Measurements from ENCODE around the gene FLAD1.

The FLAD1 gene

DNA sequence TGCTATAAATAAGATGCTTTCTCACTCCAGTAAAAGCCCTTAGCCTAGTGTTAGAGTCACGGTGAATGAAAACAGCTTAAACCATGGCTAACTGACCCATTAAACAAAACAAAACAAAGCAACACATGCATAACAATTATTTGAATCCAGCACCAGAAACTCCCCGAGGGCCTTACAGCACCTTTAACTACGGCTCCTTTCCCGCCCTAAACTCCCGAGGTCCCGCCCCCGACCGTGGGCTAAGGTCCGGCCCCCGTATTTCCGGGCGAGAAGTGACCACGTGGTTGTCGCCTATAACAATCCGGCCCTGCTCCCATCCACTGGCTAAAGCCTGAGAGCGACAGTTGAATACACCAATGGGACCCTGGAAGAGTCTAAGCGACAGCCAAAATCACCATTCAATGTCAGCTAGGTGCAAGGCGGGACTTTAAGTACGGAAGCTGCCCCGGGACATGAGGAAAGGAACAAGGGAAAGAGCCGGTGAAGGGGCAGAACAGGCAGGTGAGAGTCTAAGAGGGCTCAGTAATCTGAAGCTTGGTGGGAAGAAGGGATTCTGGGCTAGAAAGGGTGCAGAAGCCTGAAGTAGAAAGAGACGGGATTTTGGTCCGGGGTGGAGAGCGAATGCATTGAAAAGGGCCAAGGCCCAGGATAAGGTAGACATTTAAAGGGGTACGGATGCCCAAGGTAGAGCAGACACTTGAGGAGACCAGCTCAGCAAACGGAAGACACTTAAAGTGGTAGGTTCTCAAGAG is at the start of gene FLAD1:
Gene FLAD1, plus strand, starts transcription at position 448 of the 752 bp plus-strand sequence. CDS start 351 bp downstream, outside the sequence.
- peak; percentile 83 to 89 (median 85) for DNase-seq

DNA sequence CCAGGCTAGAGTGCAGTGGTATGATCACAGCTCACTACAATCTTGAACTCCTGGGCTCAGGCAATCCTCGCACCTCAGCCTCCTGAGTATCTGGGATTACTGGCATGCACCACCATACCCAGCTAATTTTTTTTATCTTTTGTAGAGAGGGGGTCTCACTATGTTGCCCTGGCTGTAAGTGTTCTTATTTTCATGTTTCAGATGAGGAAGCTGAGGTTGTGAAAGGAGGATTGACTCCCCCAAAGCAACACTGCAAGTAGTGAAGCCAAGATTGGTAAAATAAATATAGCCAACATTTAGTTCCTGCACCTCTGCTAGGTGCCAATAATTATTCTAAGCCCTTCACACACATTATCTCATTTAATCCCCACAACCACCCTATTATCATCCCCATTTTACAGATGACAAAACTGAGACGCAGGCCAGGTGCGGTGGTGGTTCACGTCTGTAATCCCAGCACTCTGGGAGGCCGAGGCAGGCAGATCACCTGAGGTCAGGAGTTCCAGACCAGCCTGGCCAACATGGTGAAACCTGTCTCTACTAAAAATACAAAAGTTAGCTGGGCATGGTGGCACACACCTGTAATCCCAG is 48.7 kb upstream of the FLAD1 start:
- DNase-seq: no peak

DNA sequence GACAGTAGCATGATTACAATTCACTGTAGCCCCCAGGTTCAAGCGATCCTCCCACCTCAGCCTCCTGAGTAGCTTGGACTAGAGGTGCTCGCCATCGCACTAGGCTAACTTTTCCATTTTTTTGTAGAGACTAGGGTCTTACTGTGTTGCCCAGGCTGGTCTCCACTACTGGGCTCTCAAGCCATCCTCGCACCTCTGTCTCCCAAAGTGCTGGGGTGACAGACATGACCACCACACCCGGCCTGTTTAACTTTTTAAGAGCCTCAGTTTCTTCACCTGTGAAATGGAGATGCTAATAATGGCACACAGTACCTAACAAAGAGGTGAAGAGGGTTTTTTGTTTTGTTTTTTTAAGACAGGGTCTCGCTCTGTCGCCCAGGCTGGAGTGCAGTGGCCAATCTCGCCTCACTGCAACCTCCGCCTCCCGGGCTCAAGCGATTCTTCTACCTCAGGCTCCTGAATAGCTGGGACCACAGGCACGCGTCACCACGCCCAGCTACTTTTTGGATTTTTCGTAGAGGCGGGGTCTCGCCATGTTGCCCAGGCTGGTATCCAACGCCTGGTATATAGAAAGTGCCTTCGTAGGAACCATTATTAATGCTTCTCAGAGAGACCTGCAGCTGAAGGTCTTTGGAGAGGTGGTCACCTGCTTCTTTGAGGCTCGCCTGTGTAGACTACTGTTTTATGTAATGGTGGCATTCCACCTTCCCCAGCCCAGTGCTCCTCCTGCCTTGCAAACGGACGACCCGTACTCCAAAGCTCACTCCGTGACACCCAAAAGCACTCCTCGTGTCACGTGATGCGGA is 47.2 kb upstream of the FLAD1 start:
- DNase-seq: no peak

DNA sequence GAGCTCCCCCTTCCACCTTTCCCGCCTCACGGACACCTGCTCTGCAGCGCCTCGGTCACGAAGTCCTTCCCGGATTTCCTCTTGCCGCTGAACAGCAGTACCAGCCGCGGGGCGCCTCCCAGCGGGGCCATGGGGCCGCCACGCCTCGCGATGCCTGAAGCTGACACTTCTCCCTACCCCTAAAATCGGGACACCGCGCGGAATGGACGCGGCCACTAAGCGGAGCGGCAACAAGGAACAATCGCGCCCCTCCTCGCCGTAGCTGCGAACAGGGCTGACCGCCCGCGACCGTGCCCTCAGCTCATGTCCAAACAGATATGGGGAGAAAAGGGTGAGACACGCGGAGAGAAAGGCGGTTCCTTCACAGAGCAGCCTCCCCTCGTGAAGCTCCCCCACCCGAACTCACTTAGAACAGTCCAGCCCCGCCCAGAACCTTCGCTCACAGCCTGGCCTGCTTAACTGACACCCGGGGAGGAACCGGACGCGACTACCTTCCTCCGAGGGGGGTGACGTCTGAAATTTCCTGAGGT is 46.5 kb upstream of the FLAD1 start, which contains the start of gene PMVK:
Gene PMVK, minus strand, starts transcription at position 165 of the 530 bp plus-strand sequence. Its CDS starts 34 bp downstream, at position 131.
- peak; percentile 82 to 91 (median 88) for DNase-seq

DNA sequence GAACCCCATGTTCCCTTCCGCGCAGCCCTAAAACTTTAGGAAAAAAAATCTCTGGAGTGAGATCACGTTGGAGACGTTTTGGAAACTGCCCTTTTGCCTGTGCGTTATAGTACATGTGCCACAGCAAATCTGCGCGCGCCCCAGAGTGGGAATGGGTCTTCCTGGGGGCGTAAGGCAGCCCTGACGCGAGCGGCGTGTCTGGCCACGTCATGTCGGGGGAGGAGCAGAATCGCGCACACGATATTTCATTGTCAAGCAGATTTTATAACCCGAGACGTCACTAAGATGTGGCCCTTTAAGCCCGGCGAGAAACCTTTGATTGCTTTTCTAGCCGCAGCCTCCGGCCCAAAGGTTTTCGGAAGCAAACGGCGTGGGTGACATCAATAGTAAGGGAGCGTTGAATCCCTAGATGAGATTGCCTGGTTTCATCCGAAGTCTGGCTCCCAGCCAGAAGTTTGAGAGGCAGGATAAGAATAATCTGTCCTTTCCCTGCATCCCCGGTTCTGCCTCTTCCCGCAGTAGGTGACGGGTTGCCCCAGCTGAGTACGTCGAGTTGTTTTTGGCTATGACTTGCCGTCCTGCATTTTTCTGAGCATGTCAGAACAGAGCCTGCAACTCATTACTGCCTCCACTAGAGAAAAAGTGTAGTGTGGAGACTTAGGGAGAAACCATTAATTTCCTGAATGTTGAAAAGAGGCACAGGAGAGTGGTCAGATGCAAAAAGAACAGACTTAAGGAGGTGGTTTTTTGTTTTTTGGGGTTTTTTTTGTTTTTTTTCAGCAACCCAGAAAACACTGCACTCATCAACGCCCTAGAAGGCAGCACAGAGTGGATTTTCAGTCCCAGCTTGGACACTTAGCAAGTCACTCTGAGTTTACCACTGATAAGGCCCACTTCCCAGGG is 45.8 kb upstream of the FLAD1 start:
- DNase-seq: peak; percentile 78 to 91 (median 82)

DNA sequence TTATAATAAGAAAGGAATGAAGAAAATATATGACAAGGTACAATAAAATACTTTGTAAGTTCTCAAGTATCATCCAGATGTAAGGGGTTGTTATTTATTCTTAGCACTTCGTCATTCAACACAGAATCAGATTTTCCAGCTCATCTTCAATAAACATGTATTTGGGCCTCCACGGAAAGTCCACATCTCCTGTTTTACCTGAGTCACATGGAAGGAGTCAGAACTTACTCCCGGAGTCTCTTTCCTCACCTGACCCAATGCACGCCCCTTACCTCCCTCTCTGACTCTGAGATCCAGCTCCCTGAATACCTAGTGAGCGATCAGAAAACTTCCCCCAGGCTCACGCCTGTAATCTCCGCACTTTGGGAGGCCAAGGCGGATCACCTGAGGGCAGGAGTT is 45.2 kb upstream of the FLAD1 start:
- DNase-seq: no peak

DNA sequence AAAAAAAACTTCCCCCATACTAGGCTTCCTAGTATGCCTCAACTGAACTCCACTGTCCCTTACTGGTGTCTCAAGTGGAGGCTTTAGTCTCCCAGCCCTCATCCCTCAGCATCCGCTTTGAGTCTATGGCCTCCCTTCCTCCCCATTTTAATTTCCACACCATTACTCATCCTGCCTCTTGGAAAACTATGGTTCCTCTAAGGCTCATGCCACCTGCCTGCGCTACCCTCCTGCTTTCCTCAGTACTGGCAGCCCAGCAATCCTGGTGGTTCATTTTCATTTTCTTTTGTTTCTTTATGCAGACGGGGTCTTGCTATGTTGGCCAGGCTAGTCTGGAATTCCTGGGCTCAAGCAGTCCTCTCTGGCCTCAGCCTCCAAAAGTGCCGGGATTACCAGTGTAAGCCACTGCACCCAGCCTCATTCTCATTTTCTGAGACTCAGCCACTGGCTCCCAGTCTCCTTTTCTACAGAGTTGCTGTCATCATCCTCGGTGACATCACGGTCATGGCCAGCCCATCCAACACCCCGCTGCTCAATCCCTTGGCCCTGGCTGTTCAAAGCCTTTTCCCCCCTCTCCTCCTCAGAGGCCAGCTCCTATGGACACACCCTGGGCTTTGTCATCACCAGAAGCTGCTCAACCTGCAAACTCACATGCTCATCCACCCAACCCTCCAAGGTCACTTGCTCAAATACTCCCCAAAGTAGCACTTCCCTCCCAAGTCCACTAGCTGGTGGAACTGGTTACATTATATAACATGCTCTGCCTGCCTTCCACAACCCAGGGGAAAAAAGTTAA is 44.3 kb upstream of the FLAD1 start:
- no peak for DNase-seq

DNA sequence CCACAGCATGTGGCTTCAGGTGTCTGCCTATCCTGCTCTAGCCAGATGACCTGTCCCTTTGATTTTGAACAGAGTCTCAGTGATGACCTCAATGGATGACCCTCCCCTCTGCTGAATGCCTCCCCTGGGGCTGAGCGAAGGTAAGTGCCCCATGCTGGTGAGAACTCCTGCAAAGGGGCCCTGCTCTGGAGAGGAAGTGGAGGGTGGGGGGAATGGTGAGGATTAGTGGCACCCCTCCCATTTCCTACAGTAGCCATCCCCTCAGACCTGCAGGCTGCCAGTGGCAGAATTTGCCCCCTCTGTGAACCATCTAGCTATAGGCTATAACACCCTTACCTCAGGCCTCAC is 43.0 kb upstream of the FLAD1 start:
- no peak for DNase-seq

DNA sequence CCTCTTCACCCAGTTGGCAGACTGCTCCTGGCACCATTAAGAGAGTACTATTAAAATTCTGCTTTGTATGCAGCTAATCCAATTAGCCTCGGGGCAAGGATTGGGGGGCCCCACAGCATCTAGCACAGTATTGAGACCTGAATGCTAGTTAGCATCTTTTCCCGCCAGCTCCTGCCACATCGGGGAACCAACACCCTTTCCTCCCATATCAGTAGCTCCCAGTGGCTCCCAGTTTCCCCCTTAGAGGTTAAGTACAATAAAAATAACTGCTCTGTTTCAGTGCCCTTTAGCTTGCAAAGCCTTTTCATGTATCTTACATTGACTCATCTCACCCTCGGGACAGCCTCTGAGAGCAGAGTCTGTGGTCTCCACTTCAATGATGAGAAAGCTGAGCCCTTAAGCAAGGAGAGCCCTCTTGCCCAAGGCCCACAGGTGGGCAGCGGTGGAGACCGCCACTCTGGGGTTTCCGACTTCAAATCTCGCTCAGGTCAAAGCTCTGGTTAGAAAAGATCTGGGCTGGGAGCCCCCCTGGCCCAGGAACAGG is 42.4 kb upstream of the FLAD1 start:
- DNase-seq: no peak

DNA sequence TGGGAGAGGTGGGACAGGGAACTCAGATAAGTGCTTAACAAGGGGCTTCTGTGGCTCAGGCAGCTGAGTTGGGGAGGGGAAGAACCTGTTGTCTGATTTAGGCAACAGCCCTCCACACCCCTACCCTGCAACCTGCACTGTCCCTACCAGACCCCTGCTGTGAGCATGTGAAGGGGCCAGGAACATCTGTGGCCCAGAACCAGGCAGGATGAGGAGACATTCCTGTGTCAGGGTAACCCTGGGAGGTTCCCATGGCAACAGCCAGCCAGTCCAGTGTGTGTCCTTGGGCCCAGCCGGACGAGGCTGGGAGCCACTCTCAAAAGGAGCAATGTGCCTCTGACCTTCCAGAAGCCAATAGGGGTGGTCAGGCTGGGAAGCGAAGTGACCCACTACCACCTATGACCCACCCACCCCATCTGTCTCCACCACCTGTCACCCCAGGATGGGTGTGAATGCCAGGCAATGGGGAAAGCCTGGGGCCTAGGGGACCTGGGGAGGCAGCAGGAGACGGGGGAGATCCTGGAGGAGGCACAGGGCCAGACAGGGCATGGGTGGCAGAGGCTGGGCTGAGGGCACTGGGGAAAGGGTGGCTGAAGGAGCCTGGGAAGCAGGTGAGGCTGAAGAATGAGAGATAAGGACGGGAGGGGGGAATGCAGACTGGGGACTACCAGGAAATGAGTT is 41.7 kb upstream of the FLAD1 start:
- DNase-seq: no peak

DNA sequence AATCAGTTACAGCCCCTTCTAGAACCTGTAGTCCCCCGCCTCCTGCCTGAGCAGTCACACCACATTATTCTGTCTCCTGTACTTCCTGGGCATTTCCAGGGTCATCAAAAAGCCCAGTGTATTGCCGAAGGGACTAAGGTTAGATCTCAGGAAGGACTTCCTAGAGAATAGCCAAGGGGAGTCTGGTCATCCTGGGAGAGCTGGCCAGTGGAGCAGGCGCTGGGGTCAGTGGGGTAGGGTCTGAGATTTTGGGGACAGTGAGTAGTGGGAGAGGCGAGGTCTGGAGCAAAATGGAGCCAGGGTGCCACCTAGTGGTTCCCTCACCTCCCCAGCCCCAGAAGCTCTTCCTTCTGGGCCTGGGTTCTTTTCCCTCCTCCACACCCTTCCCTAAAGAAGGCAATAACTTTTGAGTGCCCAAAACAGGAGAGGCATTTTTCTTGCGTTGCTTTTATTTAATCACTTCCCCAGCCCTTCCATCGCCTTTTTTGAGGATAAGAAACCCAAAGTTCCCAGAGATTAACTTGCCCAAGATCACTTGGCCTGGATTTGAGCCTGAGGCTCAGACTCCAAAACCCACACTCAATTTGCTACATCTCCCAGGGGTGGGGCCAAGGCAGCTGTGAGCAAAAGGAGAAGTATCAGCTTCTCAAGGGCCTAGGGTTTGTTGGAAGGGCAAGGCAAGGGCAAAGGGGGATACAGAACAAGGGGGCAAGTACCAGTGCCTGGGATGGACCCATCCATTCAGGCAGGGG is 39.3 kb upstream of the FLAD1 start:
- no peak for DNase-seq

DNA sequence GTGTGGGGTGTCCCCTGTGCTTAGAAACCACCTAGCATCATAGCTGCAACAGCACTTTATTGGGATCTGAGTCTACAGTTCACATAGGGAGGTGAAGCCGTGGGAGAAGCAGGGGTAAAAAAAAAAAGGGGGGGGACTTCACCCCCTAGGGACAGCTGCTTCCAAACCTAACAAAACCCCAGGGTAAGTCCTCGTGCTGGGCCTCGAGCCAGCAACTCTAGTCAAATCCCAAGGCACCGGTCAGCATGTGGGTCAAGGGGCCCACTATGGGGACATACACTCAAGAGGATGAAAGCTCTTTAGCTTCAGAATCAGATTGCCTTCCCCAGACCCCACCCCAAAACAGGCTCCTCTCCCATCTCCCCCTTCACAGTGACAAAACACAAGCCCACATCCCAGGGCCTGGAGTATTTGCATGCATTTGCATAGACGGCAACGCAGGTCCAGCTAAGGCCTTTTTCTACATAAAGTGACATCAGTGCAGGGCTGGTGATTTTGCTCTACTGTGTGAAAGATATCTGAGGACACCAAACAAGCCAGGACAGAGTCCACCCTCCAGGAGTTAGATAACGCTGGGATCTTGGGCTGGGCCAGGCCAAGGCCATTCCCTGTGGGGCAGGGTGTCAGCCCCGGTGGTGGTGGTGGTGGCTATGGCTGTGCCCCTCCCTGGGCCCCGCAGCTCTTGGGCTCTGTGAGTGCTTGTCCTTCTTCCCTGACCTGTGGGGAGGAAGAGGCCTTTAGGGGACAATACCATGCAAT is 38.6 kb upstream of the FLAD1 start:
- no peak for DNase-seq

DNA sequence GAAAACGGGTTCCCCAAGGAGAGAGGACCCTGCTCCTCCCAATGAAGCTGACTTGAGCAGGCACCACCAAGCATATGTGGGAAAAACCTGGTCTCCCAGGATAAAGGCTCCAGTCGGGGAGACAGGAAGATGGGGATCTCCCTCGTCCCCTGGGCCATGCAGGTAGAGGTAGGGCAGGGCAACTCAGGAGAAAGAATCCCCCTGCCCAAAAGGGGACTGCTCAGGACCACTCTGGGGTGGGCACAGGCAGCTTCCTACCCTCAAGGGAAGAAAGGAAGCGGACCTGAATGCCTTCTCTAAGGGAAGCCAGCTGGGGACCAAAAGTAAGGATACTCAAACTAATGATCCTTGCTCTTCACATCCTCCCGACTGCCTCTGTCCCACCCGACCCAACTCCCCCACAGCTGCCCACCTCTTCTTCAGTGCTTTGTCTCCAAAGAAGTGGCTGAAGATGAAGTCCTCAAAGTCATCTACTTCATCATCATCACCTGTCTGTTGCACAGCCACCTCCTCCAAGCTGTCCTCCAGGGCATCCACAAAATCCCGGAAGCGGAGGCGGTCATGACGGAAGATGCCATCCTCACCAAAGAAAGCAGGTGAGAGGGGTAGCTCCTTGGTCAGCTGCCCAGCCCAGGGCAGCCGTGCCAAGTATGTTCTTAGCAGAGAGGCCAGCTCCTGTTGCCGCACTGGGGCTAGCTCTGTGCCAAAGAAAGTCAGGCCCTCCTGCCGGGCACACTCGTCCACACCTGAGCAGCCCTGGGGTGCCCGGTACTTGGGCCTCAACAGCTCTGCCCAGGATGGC is 37.8 kb upstream of the FLAD1 start:
- no peak for DNase-seq

DNA sequence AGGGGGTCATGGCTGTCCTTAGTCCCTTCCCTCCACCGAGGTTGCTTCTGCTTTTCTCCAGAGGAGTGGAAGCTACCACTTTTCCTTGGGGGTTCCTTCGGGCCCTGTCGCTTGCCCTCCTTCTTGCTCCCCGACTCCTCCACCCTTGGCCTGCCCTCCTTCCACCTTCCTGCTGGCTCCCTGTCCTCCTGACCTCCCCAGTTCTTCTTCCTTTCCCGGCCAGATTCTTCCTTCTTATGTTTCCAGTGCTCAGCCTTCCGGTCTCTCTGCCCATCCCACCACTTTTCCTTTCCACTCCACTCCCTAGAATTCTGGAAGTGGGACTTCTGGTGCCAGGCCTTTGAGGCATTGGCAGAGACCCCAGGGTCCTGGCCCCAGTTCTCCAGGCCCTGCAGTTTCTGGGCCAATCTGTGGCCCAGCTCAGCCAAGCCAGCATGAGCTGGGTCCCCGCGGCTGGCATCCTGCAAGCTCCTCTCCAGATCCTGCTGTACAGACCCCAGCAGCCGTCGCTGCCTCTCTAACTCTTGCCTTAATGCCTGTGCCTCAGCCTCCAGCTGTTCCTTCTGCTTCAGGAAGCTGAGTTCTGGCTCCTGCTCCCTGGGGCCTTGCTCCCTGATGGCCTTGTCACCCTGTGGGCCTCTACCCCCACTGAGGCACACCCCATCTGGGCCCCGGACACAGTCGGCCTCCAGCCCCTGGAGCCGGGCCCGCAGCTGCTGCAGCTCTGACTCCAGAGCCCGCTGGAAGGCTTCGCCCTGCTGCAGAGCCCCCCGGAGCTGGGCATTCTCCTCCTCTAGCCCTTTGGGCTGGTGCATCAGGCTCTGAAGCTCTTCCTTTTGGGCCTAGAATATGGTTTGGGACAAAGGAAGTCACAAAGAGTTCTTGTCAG is 36.9 kb upstream of the FLAD1 start:
- DNase-seq: no peak

DNA sequence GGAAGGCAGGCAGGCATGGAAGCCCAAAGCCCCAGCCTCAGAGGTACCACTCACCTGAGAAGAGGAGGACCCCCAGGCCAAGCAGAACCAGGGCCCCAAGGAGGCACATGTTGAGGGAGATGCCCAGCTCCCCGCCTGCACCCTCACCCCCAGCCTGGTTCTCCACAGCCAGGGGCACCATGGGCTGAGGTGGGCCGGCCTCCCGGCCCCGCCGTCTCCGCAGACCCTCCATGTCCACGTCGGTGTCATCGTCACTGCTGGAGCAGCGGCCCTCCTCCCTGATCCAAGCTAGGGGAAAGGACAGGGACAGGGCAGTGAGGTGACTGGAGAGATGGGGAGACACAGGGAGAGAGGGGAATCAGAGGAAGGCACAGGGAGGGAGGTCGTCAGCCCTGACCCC is 35.1 kb upstream of the FLAD1 start:
- no peak for DNase-seq

DNA sequence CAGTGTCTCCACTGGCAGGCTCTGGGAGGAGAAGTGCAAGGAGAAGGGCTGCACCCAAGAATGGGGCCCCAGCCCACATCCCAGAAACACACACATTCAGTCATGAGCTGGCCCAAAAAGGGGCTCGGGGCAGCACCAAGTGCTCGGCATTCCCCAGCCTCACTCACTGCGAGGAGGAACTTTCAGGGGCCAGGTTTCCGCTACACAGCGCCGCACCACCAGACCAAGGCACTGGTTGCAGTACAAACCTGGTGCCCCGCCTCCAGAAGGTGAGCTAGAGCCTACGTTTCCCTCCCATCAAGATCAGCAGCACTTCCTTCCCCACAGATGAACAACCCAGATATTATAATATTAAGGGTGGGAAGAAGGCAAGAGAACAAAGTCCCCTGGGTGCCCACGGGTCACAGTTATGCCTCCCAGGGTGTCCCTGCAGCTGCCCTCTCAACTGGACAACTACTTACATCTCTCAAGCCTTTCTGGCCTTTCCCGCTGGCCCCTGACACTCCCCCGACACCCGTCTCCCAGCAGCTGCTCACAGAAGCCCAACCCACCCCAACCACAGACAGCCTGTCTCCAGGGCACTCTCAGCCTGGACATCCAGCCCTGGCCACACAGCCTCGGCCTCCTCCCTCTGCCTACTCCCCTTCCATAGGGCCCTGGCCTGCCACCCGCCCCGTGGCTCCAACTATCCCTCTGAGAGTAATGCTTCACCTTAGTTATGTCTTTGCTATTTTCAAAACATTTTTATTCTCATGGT is 31.1 kb upstream of the FLAD1 start:
- peak in 3 of 4 experiments; percentile 27 to 32 (median 31) for DNase-seq

Data from activated CD4-positive, CD25-positive, alpha-beta regulatory T cell (primary cell).